Neutrophil (primary cell): ENCODE data around the gene ADAMTSL3.

Source experiments
- H3K27ac ChIP-seq: fragments of 200-600 bp; sonication (generic); 2 replicates; pipeline ENCODE4 v1.5.1; 2016; ENCODE audit warnings: mild to moderate bottlenecking, moderate library complexity
- H3K27me3 ChIP-seq: fragments of 200-600 bp; sonication (generic); 2 replicates; pipeline ENCODE4 v1.6.0; 2016; ENCODE audit warnings: mild to moderate bottlenecking
- H3K36me3 ChIP-seq: fragments of 200-600 bp; sonication (generic); 2 replicates; pipeline ENCODE4 v1.5.1; 2017
- H3K4me1 ChIP-seq, 2 experiments: fragments of 200-600 bp in 1 of 2; sonication (generic) in 1 of 2; 1 replicate in 1 of 2; 2 replicates in 1 of 2; pipeline versions ENCODE4 v1.5.1 to v1.6.1; 2013 to 2016; ENCODE audit warnings: low read depth in 1 of 2, low read length in 1 of 2, mild to moderate bottlenecking in 1 of 2, moderate library complexity in 1 of 2; ENCODE audit not compliant: control insufficient read depth in 1 of 2, insufficient read depth in 1 of 2
- H3K4me3 ChIP-seq, 2 experiments: fragments of 200-600 bp in 1 of 2; sonication (generic) in 1 of 2; 1 replicate in 1 of 2; 2 replicates in 1 of 2; pipeline ENCODE4 v1.5.1; 2013 to 2016; ENCODE audit warnings: low read depth in 1 of 2, low read length in 1 of 2, mild to moderate bottlenecking in 1 of 2, moderate library complexity in 1 of 2
- H3K9me3 ChIP-seq: fragments of 200-600 bp; sonication (generic); 2 replicates; pipeline ENCODE4 v1.5.1; 2016
- CTCF ChIP-seq: fragments of 200-600 bp; sonication (generic); IDR thresholded peaks from 2 replicates; pipeline ENCODE4 v1.5.1; 2016; ENCODE audit warnings: antibody characterized with exemption

Gene ADAMTSL3

DNA sequence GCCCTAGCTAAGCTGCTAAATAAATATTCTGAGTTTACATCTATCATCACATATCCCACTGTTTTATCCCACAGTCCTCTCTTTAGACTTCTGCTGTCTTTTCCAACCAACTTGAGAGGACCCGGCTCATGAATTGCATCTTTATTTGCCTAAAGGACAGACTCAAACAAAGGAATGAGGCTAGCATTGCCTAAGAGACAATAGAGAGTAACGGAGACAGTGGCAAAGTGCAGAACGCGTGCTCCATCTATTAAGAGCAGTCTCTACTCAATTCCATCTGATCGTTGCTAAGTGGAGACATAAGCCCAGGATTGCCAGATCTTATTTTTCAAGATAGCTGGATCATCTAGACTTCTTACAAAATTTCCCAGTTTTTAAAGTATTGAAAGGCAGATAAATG lies 2.3 kb downstream of the ADAMTSL3 start:
- H3K27me3 ChIP-seq: peaks cover 60% of the 10 kb centered on the region
- TF ChIP-seq CTCF: no peak

GRCh38 chr15:83656943-83657528 lies 3.1 kb downstream of the ADAMTSL3 start:
- no peak overlapping the region for H3K4me3 ChIP-seq
- H3K4me1 ChIP-seq: no peaks in the 10 kb centered on the region
- peaks cover 52% of the 10 kb centered on the region for H3K27me3 ChIP-seq

More for the DNA sequence above, 2.3 kb downstream of the ADAMTSL3 start:
- Histone ChIP-seq H3K9me3 (no peaks in the 10 kb centered on the region), H3K4me1 (no peaks in the 10 kb centered on the region), H3K4me3 (no peak overlapping the region), H3K36me3 (no peaks in the 10 kb centered on the region), H3K27ac (no peak overlapping the region)

GRCh38 chr15:83657549-83657948 lies 3.6 kb downstream of the ADAMTSL3 start:
- Histone ChIP-seq H3K27me3 (peaks cover 47% of the 10 kb centered on the region), H3K36me3 (no peaks in the 10 kb centered on the region)
- TF ChIP-seq CTCF: no peak

More at GRCh38 chr15:83656943-83657528, 3.1 kb downstream of the ADAMTSL3 start:
- Histone ChIP-seq H3K27ac (no peak overlapping the region), H3K9me3 (no peaks in the 10 kb centered on the region), H3K36me3 (no peaks in the 10 kb centered on the region)
- no peak for TF ChIP-seq CTCF

GRCh38 chr15:83658430-83659416 lies 4.8 kb downstream of the ADAMTSL3 start:
- H3K4me1 ChIP-seq: no peaks in the 10 kb centered on the region
- H3K36me3 ChIP-seq: no peaks in the 10 kb centered on the region
- H3K4me3 ChIP-seq: no peak overlapping the region
- peaks cover 35% of the 10 kb centered on the region for H3K27me3 ChIP-seq
- H3K9me3 ChIP-seq: no peaks in the 10 kb centered on the region
- TF ChIP-seq CTCF: no peak
- no peak overlapping the region for H3K27ac ChIP-seq

More at GRCh38 chr15:83657549-83657948, 3.6 kb downstream of the ADAMTSL3 start:
- Histone ChIP-seq H3K9me3 (no peaks in the 10 kb centered on the region), H3K4me1 (no peaks in the 10 kb centered on the region), H3K4me3 (no peak overlapping the region), H3K27ac (no peak overlapping the region)

- Histone ChIP-seq H3K27me3 (peaks cover 28% of the 10 kb centered on the region), H3K4me3 (no peak overlapping the region), H3K27ac (no peak overlapping the region), H3K36me3 (no peaks in the 10 kb centered on the region), H3K9me3 (no peaks in the 10 kb centered on the region), H3K4me1 (no peaks in the 10 kb centered on the region)
- TF ChIP-seq CTCF: no peak
Measured at GRCh38 chr15:83659417-83659812, 5.5 kb downstream of the ADAMTSL3 start.
